ENCODE data around the gene DEDD2.

DNA sequence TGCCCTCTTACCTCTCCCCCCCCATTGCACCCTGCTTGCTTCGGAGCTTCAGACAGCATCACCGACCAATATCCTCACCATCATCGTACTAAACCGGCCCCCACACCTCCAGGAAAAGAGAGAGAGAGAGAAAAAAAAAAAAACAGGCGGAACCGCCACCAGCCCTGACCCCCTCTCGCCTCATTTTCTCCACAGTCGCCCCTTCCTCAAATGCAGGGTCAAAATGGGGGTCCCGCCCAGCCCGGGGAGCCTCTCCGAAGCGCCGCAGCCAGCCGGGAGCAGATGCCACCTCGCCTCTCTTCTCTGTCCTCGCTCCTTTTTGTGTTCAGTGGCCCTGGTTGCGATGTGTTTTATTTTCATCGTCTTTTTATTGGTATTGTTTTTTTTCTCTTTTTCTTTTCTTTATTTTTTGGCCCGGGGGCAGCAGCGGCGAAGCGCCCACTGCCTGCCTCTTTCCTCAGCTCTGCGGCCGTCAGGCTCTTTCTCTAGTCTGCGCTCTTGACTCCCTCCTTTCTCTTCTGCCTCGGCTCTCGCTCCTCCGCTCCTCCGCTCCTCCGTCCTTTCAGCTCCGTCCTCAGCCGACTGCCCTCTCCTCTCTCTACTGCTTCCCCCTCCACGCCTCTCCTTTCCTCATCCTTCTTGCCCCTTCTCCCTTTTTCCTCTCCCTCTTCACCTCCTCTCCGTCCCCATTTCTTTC lies 41.4 kb downstream of the DEDD2 start:
- TF ChIP-seq EP300 (conservative IDR thresholded peaks at IDR 0.05; ENCODE audit: poor library complexity, severe bottlenecking) = no peak
- TF ChIP-seq, protein P1, sequence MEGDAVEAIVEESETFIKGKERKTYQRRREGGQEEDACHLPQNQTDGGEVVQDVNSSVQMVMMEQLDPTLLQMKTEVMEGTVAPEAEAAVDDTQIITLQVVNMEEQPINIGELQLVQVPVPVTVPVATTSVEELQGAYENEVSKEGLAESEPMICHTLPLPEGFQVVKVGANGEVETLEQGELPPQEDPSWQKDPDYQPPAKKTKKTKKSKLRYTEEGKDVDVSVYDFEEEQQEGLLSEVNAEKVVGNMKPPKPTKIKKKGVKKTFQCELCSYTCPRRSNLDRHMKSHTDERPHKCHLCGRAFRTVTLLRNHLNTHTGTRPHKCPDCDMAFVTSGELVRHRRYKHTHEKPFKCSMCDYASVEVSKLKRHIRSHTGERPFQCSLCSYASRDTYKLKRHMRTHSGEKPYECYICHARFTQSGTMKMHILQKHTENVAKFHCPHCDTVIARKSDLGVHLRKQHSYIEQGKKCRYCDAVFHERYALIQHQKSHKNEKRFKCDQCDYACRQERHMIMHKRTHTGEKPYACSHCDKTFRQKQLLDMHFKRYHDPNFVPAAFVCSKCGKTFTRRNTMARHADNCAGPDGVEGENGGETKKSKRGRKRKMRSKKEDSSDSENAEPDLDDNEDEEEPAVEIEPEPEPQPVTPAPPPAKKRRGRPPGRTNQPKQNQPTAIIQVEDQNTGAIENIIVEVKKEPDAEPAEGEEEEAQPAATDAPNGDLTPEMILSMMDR (IDR thresholded peaks at IDR 0.05; ENCODE audit: poor library complexity, severe bottlenecking) = no peak
- no peak for TF ChIP-seq RAD21 (conservative IDR thresholded peaks at IDR 0.05)
- TF ChIP-seq POLR2AphosphoS5 (IDR thresholded peaks at IDR 0.05) = peak; percentile 28
